IgD-negative memory B cell (primary cell): ENCODE data around the gene MGAM2. TPM values are rescaled to one million over a fixed set of nuclear protein-coding genes. Genes with fewer than 3 reads are reported as not detected.

Source experiments
- H3K27ac Mint-ChIP-seq, 3 donors: one replicate each; pipeline ENCODE4 v1.8.0; 2020 to 2022; ENCODE audit warnings: mild to moderate bottlenecking in 3 of 3, mixed read lengths in 3 of 3, moderate library complexity in 1 of 3
- H3K27me3 Mint-ChIP-seq: one replicate; pipeline ENCODE4 v1.8.0; 2021; ENCODE audit warnings: mixed read lengths
- H3K36me3 Mint-ChIP-seq: one replicate; pipeline ENCODE4 v1.8.0; 2020; ENCODE audit warnings: mild to moderate bottlenecking, mixed read lengths
- H3K4me1 Mint-ChIP-seq, 3 donors: one replicate each; pipeline ENCODE4 v1.8.0; 2020 to 2022; ENCODE audit warnings: mixed read lengths in 3 of 3, mild to moderate bottlenecking in 1 of 3
- H3K4me3 Mint-ChIP-seq, 4 donors: one replicate each; pipeline ENCODE4 v1.8.0; 2020 to 2022; ENCODE audit warnings: mild to moderate bottlenecking in 4 of 4, mixed read lengths in 4 of 4, moderate library complexity in 3 of 4
- H3K9me3 Mint-ChIP-seq, 3 donors: one replicate each; pipeline ENCODE4 v1.8.0; 2020 to 2021; ENCODE audit warnings: mixed read lengths in 3 of 3, mild to moderate bottlenecking in 1 of 3
- polyA plus RNA-seq: library from polyadenylated mRNA; unstranded; fragments of 300-500 nt; fragmentation: Illumina TruSeq; gene quantifications from one replicate; pipeline ENCODE4 v1.2.3, GENCODE V29; 2021

MGAM2 gene
- polyA plus RNA-seq, 1 donor from 2014 or later, result not detected

GRCh38 chr7:142177869-142178268, 66.4 kb downstream of the MGAM2 start:
- no peaks in the 10 kb centered on the region for H3K4me1 Mint-ChIP-seq
- H3K36me3 Mint-ChIP-seq, result no peaks in the 10 kb centered on the region
- H3K27ac Mint-ChIP-seq, result no peak overlapping the region
- H3K9me3 Mint-ChIP-seq, result peaks cover 0 to 3% (median 3%) of the 10 kb centered on the region in 3 donors
- no peaks in the 10 kb centered on the region for H3K27me3 Mint-ChIP-seq
- H3K4me3 Mint-ChIP-seq, result no peak overlapping the region

GRCh38 chr7:142180426-142180825, 68.9 kb downstream of the MGAM2 start:
- no peak overlapping the region for H3K27ac Mint-ChIP-seq
- no peak overlapping the region for H3K4me3 Mint-ChIP-seq
- no peaks in the 10 kb centered on the region for H3K27me3 Mint-ChIP-seq
- H3K4me1 Mint-ChIP-seq, result no peaks in the 10 kb centered on the region
- H3K36me3 Mint-ChIP-seq, result no peaks in the 10 kb centered on the region
- H3K9me3 Mint-ChIP-seq, result peaks cover 0 to 2% (median 0%) of the 10 kb centered on the region in 3 donors

- H3K27me3 Mint-ChIP-seq, result peaks cover 5% of the 10 kb centered on the region
These were observed 69.7 kb downstream of the MGAM2 start for GRCh38 chr7:142181211-142181610.

GRCh38 chr7:142181966-142182365, 70.4 kb downstream of the MGAM2 start:
- H3K4me1 Mint-ChIP-seq, result no peaks in the 10 kb centered on the region
- no peak overlapping the region for H3K4me3 Mint-ChIP-seq
- H3K36me3 Mint-ChIP-seq, result no peaks in the 10 kb centered on the region
- H3K27ac Mint-ChIP-seq, result no peak overlapping the region
- H3K27me3 Mint-ChIP-seq, result peaks cover 5% of the 10 kb centered on the region
- peaks cover 0 to 2% (median 0%) of the 10 kb centered on the region in 3 donors for H3K9me3 Mint-ChIP-seq

More at GRCh38 chr7:142181211-142181610, 69.7 kb downstream of the MGAM2 start:
- H3K4me1 Mint-ChIP-seq, result no peaks in the 10 kb centered on the region
- no peak overlapping the region for H3K27ac Mint-ChIP-seq
- peaks cover 0 to 2% (median 0%) of the 10 kb centered on the region in 3 donors for H3K9me3 Mint-ChIP-seq
- no peaks in the 10 kb centered on the region for H3K36me3 Mint-ChIP-seq
- no peak overlapping the region for H3K4me3 Mint-ChIP-seq

GRCh38 chr7:142185069-142185468, 73.6 kb downstream of the MGAM2 start:
- Mint-ChIP-seq H3K36me3 (no peaks in the 10 kb centered on the region), H3K9me3 (no peaks in the 10 kb centered on the region), H3K27me3 (peaks cover 5% of the 10 kb centered on the region), H3K27ac (no peak overlapping the region), H3K4me1 (no peaks in the 10 kb centered on the region), H3K4me3 (no peak overlapping the region)

GRCh38 chr7:142185801-142186200, 74.3 kb downstream of the MGAM2 start:
- Mint-ChIP-seq H3K9me3 (no peaks in the 10 kb centered on the region), H3K4me1 (no peaks in the 10 kb centered on the region), H3K27ac (no peak overlapping the region), H3K36me3 (no peaks in the 10 kb centered on the region), H3K4me3 (no peak overlapping the region), H3K27me3 (peaks cover 5% of the 10 kb centered on the region)

GRCh38 chr7:142188154-142188553, 76.6 kb downstream of the MGAM2 start:
- no peaks in the 10 kb centered on the region for H3K36me3 Mint-ChIP-seq
- H3K27ac Mint-ChIP-seq, result no peak overlapping the region
- H3K4me3 Mint-ChIP-seq, result no peak overlapping the region
- peaks cover 0 to 5% (median 0%) of the 10 kb centered on the region in 3 donors for H3K9me3 Mint-ChIP-seq
- H3K4me1 Mint-ChIP-seq, result no peaks in the 10 kb centered on the region
- H3K27me3 Mint-ChIP-seq, result peaks cover 7% of the 10 kb centered on the region

- peaks cover 7% of the 10 kb centered on the region for H3K27me3 Mint-ChIP-seq
- no peak overlapping the region for H3K4me3 Mint-ChIP-seq
- peaks cover 0 to 5% (median 0%) of the 10 kb centered on the region in 3 donors for H3K9me3 Mint-ChIP-seq
- no peaks in the 10 kb centered on the region for H3K36me3 Mint-ChIP-seq
- H3K27ac Mint-ChIP-seq, result no peak overlapping the region
- H3K4me1 Mint-ChIP-seq, result no peaks in the 10 kb centered on the region
These were observed 77.3 kb downstream of the MGAM2 start for GRCh38 chr7:142188846-142189245.

GRCh38 chr7:142194201-142194600, 82.7 kb downstream of the MGAM2 start:
- H3K36me3 Mint-ChIP-seq, result no peaks in the 10 kb centered on the region
- H3K9me3 Mint-ChIP-seq, result peaks cover 0 to 7% (median 0%) of the 10 kb centered on the region in 3 donors
- no peaks in the 10 kb centered on the region for H3K4me1 Mint-ChIP-seq
- H3K4me3 Mint-ChIP-seq, result no peak overlapping the region
- peaks cover 2% of the 10 kb centered on the region for H3K27me3 Mint-ChIP-seq
- H3K27ac Mint-ChIP-seq, result no peak overlapping the region

- Mint-ChIP-seq H3K27me3 (peaks cover 2% of the 10 kb centered on the region), H3K4me3 (peak overlapping the region in 1 of 4 donors; percentile 35), H3K9me3 (peaks cover 0 to 6% (median 0%) of the 10 kb centered on the region in 3 donors), H3K36me3 (no peaks in the 10 kb centered on the region), H3K27ac (no peak overlapping the region), H3K4me1 (no peaks in the 10 kb centered on the region)
These were observed 84.7 kb downstream of the MGAM2 start for GRCh38 chr7:142196066-142196840.

GRCh38 chr7:142200206-142200605, 88.7 kb downstream of the MGAM2 start:
- H3K27ac Mint-ChIP-seq, result no peak overlapping the region
- peaks cover 0 to 4% (median 0%) of the 10 kb centered on the region in 3 donors for H3K9me3 Mint-ChIP-seq
- H3K27me3 Mint-ChIP-seq, result peaks cover 5% of the 10 kb centered on the region
- H3K4me3 Mint-ChIP-seq, result no peak overlapping the region
- no peaks in the 10 kb centered on the region for H3K36me3 Mint-ChIP-seq
- no peaks in the 10 kb centered on the region for H3K4me1 Mint-ChIP-seq

- no peak overlapping the region for H3K4me3 Mint-ChIP-seq
- no peaks in the 10 kb centered on the region for H3K36me3 Mint-ChIP-seq
- H3K27ac Mint-ChIP-seq, result no peak overlapping the region
These were observed 117.1 kb downstream of the MGAM2 start for GRCh38 chr7:142228537-142229104.

GRCh38 chr7:142231716-142232115, 120.2 kb downstream of the MGAM2 start:
- no peaks in the 10 kb centered on the region for H3K36me3 Mint-ChIP-seq
- H3K27me3 Mint-ChIP-seq, result peaks cover 2% of the 10 kb centered on the region
- no peak overlapping the region for H3K4me3 Mint-ChIP-seq
- peaks cover 0 to 8% (median 3%) of the 10 kb centered on the region in 3 donors for H3K9me3 Mint-ChIP-seq
- H3K4me1 Mint-ChIP-seq, result no peaks in the 10 kb centered on the region
- no peak overlapping the region for H3K27ac Mint-ChIP-seq

More at GRCh38 chr7:142228537-142229104, 117.1 kb downstream of the MGAM2 start:
- peaks cover 0 to 3% (median 2%) of the 10 kb centered on the region in 3 donors for H3K9me3 Mint-ChIP-seq
- peaks cover 2% of the 10 kb centered on the region for H3K27me3 Mint-ChIP-seq
- no peaks in the 10 kb centered on the region for H3K4me1 Mint-ChIP-seq

GRCh38 chr7:142240546-142240945, 129.0 kb downstream of the MGAM2 start:
- Mint-ChIP-seq H3K27ac (no peak overlapping the region), H3K27me3 (no peaks in the 10 kb centered on the region), H3K4me3 (no peak overlapping the region), H3K4me1 (no peaks in the 10 kb centered on the region), H3K9me3 (peaks cover 0 to 5% (median 2%) of the 10 kb centered on the region in 3 donors), H3K36me3 (no peaks in the 10 kb centered on the region)

GRCh38 chr7:142243823-142244222, 132.3 kb downstream of the MGAM2 start:
- peaks cover 0 to 3% (median 0%) of the 10 kb centered on the region in 3 donors for H3K9me3 Mint-ChIP-seq
- H3K4me1 Mint-ChIP-seq, result no peaks in the 10 kb centered on the region
- H3K27ac Mint-ChIP-seq, result no peak overlapping the region
- H3K4me3 Mint-ChIP-seq, result no peak overlapping the region
- no peaks in the 10 kb centered on the region for H3K27me3 Mint-ChIP-seq
- H3K36me3 Mint-ChIP-seq, result no peaks in the 10 kb centered on the region
